Body of pancreas (tissue), 4 donors: Measurements from ENCODE around the gene TMEM204.

Source experiments
- POLR2A ChIP-seq, 3 donors: fragments of 450-650 bp; IDR thresholded peaks; one replicate each; pipeline ENCODE4 v1.6.1; 2016; ENCODE audit warnings: antibody characterized with exemption in 3 of 3, mild to moderate bottlenecking in 2 of 3
- TF ChIP-seq, protein P1 (sequence below), 7 experiments: fragments of 450-650 bp in 4 of 7; fragments of 200-600 bp in 3 of 7; sonication (generic) in 3 of 7; IDR thresholded peaks; one replicate each; pipeline ENCODE4 v1.5.1; 2016 to 2019; ENCODE audit warnings: antibody characterized with exemption in 7 of 7

DNA sequence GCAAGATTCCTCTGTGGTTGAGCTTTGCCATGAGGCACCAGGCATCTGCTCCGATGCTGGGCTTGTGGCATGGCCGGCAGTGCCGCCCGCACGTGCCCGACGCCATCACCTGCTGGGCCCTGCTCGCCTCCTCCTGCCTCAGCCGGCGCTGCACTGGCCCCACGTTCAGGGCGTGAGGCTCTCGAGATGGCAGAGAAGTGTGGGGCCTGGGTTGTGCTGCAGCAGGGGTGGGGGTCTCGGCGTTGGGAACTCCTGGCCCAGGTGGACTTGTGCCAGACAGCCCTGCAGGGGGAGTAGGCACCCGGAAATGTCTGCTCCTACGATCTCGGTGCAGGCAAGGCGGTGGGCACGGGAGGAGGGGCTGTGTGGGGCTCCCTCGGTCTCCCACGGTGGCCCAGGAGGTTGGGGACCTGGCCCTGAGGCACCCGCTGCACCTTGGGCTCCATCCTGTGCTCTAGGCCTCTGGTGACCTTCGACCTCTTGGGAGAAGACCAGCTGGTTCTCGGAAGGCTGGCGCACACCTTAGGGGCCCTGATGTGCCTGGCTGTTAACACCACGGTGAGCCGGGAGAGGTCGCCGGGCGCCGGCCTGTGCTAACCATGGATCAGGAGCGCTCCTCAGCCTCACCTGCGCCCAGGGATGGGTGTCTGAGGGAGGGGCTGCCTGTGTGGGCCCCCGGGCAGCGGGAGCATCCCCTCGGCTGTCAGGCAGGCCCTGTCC is 26.8 kb upstream of the TMEM204 start:
- TF ChIP-seq, protein P1, sequence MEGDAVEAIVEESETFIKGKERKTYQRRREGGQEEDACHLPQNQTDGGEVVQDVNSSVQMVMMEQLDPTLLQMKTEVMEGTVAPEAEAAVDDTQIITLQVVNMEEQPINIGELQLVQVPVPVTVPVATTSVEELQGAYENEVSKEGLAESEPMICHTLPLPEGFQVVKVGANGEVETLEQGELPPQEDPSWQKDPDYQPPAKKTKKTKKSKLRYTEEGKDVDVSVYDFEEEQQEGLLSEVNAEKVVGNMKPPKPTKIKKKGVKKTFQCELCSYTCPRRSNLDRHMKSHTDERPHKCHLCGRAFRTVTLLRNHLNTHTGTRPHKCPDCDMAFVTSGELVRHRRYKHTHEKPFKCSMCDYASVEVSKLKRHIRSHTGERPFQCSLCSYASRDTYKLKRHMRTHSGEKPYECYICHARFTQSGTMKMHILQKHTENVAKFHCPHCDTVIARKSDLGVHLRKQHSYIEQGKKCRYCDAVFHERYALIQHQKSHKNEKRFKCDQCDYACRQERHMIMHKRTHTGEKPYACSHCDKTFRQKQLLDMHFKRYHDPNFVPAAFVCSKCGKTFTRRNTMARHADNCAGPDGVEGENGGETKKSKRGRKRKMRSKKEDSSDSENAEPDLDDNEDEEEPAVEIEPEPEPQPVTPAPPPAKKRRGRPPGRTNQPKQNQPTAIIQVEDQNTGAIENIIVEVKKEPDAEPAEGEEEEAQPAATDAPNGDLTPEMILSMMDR (IDR thresholded peaks at IDR 0.05), result no peak
- no peak for TF ChIP-seq POLR2A (IDR thresholded peaks at IDR 0.05)
